M059J (cell line): ENCODE results near the gene SLC9A5. TPM values are rescaled to one million over a fixed set of nuclear protein-coding genes. Genes with fewer than 3 reads are reported as not detected.

Source experiments
- DNase-seq: peaks from one replicate; pipeline ENCODE4 v3.0.0-alpha.2; 2012; ENCODE audit warnings: low read depth
- total RNA-seq: library from RNA; depleted of rRNA; stranded (reverse); fragments of >200 nt; shearing (Covaris generic); gene quantifications from 2 replicates; pipeline ENCODE4 v1.2.3, GENCODE V29; 2014; rRNA removed

SLC9A5 gene
- total RNA-seq, 1 experiment from 2014 or later = 0.62 TPM

- DNase-seq = no peak
Observed at GRCh38 chr16:67310561-67310960, 61.8 kb downstream of the SLC9A5 start.

GRCh38 chr16:67311607-67312488 is 63.1 kb downstream of the SLC9A5 start:
- peak; percentile 100 for DNase-seq

- DNase-seq = peak; percentile 53
Observed at GRCh38 chr16:67312719-67313118, 63.9 kb downstream of the SLC9A5 start.

- no peak for DNase-seq
Observed at GRCh38 chr16:67317853-67318252, 69.1 kb downstream of the SLC9A5 start.

Other genes starting within 250 kb of the SLC9A5 start
- 86.5 and 111 TPM in 2 replicates for gene CBFB, start 219.8 kb upstream of the SLC9A5 start, total RNA-seq
- gene PHAF1, start 139.0 kb upstream of the SLC9A5 start, total RNA-seq = 16.0 and 18.7 TPM in 2 replicates
- gene B3GNT9, start 98.0 kb upstream of the SLC9A5 start, total RNA-seq = 43.9 and 82.1 TPM in 2 replicates
- 33.3 and 44.0 TPM in 2 replicates for gene TRADD, start 89.1 kb upstream of the SLC9A5 start, total RNA-seq
- 6.2 and 8.6 TPM in 2 replicates for gene FBXL8, start 89.0 kb upstream of the SLC9A5 start, total RNA-seq
- 0.49 and 4.1 TPM in 2 replicates for gene HSF4, start 84.2 kb upstream of the SLC9A5 start, total RNA-seq
- gene NOL3, start 78.4 kb upstream of the SLC9A5 start, total RNA-seq = 29.1 and 58.9 TPM in 2 replicates
- 7.7 and 13.7 TPM in 2 replicates for gene MATCAP1, start 65.0 kb upstream of the SLC9A5 start, total RNA-seq
- 0.54 and 1.4 TPM in 2 replicates for gene EXOC3L1, start 58.8 kb upstream of the SLC9A5 start, total RNA-seq
- gene E2F4, start 56.8 kb upstream of the SLC9A5 start, total RNA-seq = 95.7 and 106 TPM in 2 replicates
- gene ELMO3, start 49.8 kb upstream of the SLC9A5 start, total RNA-seq = 0.62 and 1.2 TPM in 2 replicates
- gene TMEM208, start 21.8 kb upstream of the SLC9A5 start, total RNA-seq = 44.2 and 44.7 TPM in 2 replicates
- gene FHOD1, start 1.5 kb upstream of the SLC9A5 start, total RNA-seq = 11.8 and 26.0 TPM in 2 replicates
- 2.2 and 2.5 TPM in 2 replicates for gene PLEKHG4, start 30.6 kb downstream of the SLC9A5 start, total RNA-seq
- 0.84 and 1.6 TPM in 2 replicates for gene KCTD19, start 77.8 kb downstream of the SLC9A5 start, total RNA-seq
- 0.34 and 0.99 TPM in 2 replicates for gene LRRC36, start 77.8 kb downstream of the SLC9A5 start, total RNA-seq
- 0.47 and 0.69 TPM in 2 replicates for gene TPPP3, start 144.5 kb downstream of the SLC9A5 start, total RNA-seq
- 2.0 and 2.3 TPM in 2 replicates for gene ZDHHC1, start 167.5 kb downstream of the SLC9A5 start, total RNA-seq
- 0.25 and 0.30 TPM in 2 replicates for gene HSD11B2, start 182.1 kb downstream of the SLC9A5 start, total RNA-seq
- 156 and 160 TPM in 2 replicates for gene ATP6V0D1, start 232.2 kb downstream of the SLC9A5 start, total RNA-seq
- not detected in 2 replicates for gene AGRP, start 234.6 kb downstream of the SLC9A5 start, total RNA-seq